H1 (cell line): ENCODE results near the gene ARID1B. TPM values are rescaled to one million over a fixed set of nuclear protein-coding genes. Genes with fewer than 3 reads are reported as not detected.
A peak's percentile ranks its signal among the peaks of the same experiment; 100 is the strongest.

Experiments used
- CTCF ChIA-PET: fragments of 300-600 bp; sonication (Branson Sonifier 250); formaldehyde crosslinking; loops from one replicate; lab custom pipeline; 2021; ENCODE audit not compliant: partially characterized antibody; lab: Charles Lee
- POLR2A ChIA-PET: fragments of 300-600 bp; sonication (Branson Sonifier 250); formaldehyde crosslinking; loops from one replicate; lab custom pipeline; 2021; ENCODE audit warnings: inconsistent platforms; ENCODE audit not compliant: partially characterized antibody; lab: Charles Lee
- DNase-seq, 2 experiments: peaks; one replicate each; pipeline versions ENCODE4 v3.0.0 to v3.0.0-alpha.2; 2010 to 2022; ENCODE audit warnings: low spot score in 2 of 2, low read depth in 1 of 2, mixed read lengths in 1 of 2
- FAIRE-seq: peaks from 2 replicates; lab custom pipeline; 2011; peaks lifted over from hg19 to GRCh38; lab: Jason Lieb, UNC
- H2AFZ ChIP-seq: 2 replicates; pipeline ENCODE4 v1.8.1; 2012; ENCODE audit warnings: low read length, inconsistent platforms
- H2AK5ac ChIP-seq: 2 replicates; pipeline ENCODE4 v1.6.1; 2013; ENCODE audit warnings: low read depth, low read length
- H2BK120ac ChIP-seq: replicated peaks from 2 replicates; pipeline ENCODE3; 2013; ENCODE audit warnings: low read depth, low read length, inconsistent platforms
- H2BK12ac ChIP-seq: 2 replicates; pipeline ENCODE4 v1.6.1; 2013; ENCODE audit warnings: low read depth, low read length
- H2BK15ac ChIP-seq: 2 replicates; pipeline ENCODE4 v1.6.1; 2013; ENCODE audit warnings: low read length
- H2BK20ac ChIP-seq: 2 replicates; pipeline ENCODE4 v1.6.1; 2013; ENCODE audit warnings: low read length
- H2BK5ac ChIP-seq: 2 replicates; pipeline ENCODE4 v1.6.1; 2013; ENCODE audit warnings: low read depth, low read length
- H3K14ac ChIP-seq: 2 replicates; pipeline ENCODE4 v1.6.1; 2013; ENCODE audit warnings: inconsistent platforms; ENCODE audit not compliant: insufficient read length
- H3K18ac ChIP-seq: 2 replicates; pipeline ENCODE4 v1.6.1; 2013; ENCODE audit warnings: low read length; ENCODE audit errors: extremely low read depth
- H3K23ac ChIP-seq: 2 replicates; pipeline ENCODE4 v1.6.1; 2013; ENCODE audit warnings: inconsistent platforms; ENCODE audit not compliant: insufficient read length
- H3K23me2 ChIP-seq: 2 replicates; pipeline ENCODE4 v1.6.1; 2013; ENCODE audit warnings: low read depth, low read length
- H3K27ac ChIP-seq: 2 replicates; pipeline ENCODE4 v1.6.1; 2011; ENCODE audit warnings: low read depth, low read length, inconsistent platforms
- H3K27me3 ChIP-seq, 4 experiments: replicated peaks in 1 of 4; 1 replicate in 1 of 4; 2 replicates in 3 of 4; pipeline versions ENCODE4 v1.6.1 to v1.8.1; 2011 to 2013; ENCODE audit warnings: low read length in 3 of 4, mild to moderate bottlenecking in 3 of 4, inconsistent platforms in 2 of 4, mixed read lengths in 2 of 4, moderate library complexity in 1 of 4; ENCODE audit not compliant: control insufficient read depth in 3 of 4, insufficient read depth in 3 of 4; ENCODE audit errors: extremely low read depth in 1 of 4
- H3K36me3 ChIP-seq, 4 experiments: 2 replicates each; pipeline versions ENCODE4 v1.6.1 to v1.8.1; 2011 to 2013; ENCODE audit warnings: mild to moderate bottlenecking in 4 of 4, low read length in 3 of 4, moderate library complexity in 2 of 4, control low read depth in 1 of 4, inconsistent platforms in 1 of 4; ENCODE audit not compliant: insufficient read depth in 4 of 4, control insufficient read depth in 2 of 4
- H3K4ac ChIP-seq: replicated peaks from 2 replicates; pipeline ENCODE3; 2013; ENCODE audit warnings: low read length, low read depth, mixed read lengths, inconsistent platforms; ENCODE audit not compliant: insufficient read length
- H3K4me1 ChIP-seq, 4 experiments: replicated peaks in 1 of 4; 1 replicate in 1 of 4; 2 replicates in 3 of 4; pipeline versions ENCODE4 v1.6.1 to v1.8.1; 2011 to 2013; ENCODE audit warnings: low read length in 3 of 4, inconsistent platforms in 2 of 4, mixed read lengths in 1 of 4; ENCODE audit not compliant: insufficient read depth in 4 of 4, control insufficient read depth in 3 of 4
- H3K4me2 ChIP-seq, 2 experiments: 2 replicates each; pipeline versions ENCODE4 v1.6.1 to v1.8.1; 2011 to 2013; ENCODE audit warnings: low read depth in 2 of 2, low read length in 2 of 2, control low read depth in 1 of 2, inconsistent platforms in 1 of 2, mild to moderate bottlenecking in 1 of 2; ENCODE audit not compliant: insufficient read depth in 1 of 2
- H3K4me3 ChIP-seq, 4 experiments: fragments of 200-600, 300-600 bp in 1 of 4; sonication (generic), shearing (Covaris generic), sonication (Bioruptor Twin) in 1 of 4; 2 replicates each; pipeline versions ENCODE4 v1.5.1 to v1.8.1; 2011 to 2016; ENCODE audit warnings: low read length in 4 of 4, low read depth in 3 of 4, control low read depth in 2 of 4, inconsistent platforms in 2 of 4, mild to moderate bottlenecking in 2 of 4, mixed read lengths in 1 of 4, moderate library complexity in 1 of 4; ENCODE audit not compliant: insufficient read depth in 2 of 4; ENCODE audit errors: extremely low read depth in 1 of 4
- H3K56ac ChIP-seq: replicated peaks from 2 replicates; pipeline ENCODE3; 2013; ENCODE audit warnings: low read depth, mild to moderate bottlenecking, mixed read lengths, low read length, inconsistent platforms; ENCODE audit not compliant: insufficient read length
- H3K79me1 ChIP-seq: 2 replicates; pipeline ENCODE4 v1.6.1; 2013; ENCODE audit warnings: low read depth, low read length, control low read depth
- H3K79me2 ChIP-seq, 2 experiments: 2 replicates each; pipeline versions ENCODE4 v1.6.1 to v1.8.1; 2012 to 2013; ENCODE audit warnings: low read length in 2 of 2, mild to moderate bottlenecking in 2 of 2, inconsistent platforms in 1 of 2; ENCODE audit not compliant: insufficient read depth in 2 of 2, control insufficient read depth in 1 of 2
- H3K9ac ChIP-seq, 4 experiments: replicated peaks in 1 of 4; 1 replicate in 1 of 4; 2 replicates in 3 of 4; pipeline versions ENCODE4 v1.6.1 to v1.8.1; 2011 to 2013; ENCODE audit warnings: low read depth in 3 of 4, low read length in 3 of 4, control low read depth in 2 of 4, mild to moderate bottlenecking in 2 of 4, moderate library complexity in 2 of 4, inconsistent platforms in 1 of 4; ENCODE audit errors: extremely low read depth in 1 of 4
- H3K9me3 ChIP-seq, 2 experiments: 2 replicates each; pipeline versions ENCODE4 v1.6.1 to v1.8.1; 2012 to 2013; ENCODE audit warnings: mild to moderate bottlenecking in 2 of 2, moderate library complexity in 2 of 2, control low read depth in 1 of 2, inconsistent platforms in 1 of 2, low read depth in 1 of 2, low read length in 1 of 2, mixed read lengths in 1 of 2; ENCODE audit not compliant: insufficient read depth in 2 of 2
- H4K20me1 ChIP-seq, 2 experiments: replicated peaks in 1 of 2; 2 replicates each; pipeline versions ENCODE3 to v1.8.1; 2011 to 2013; ENCODE audit warnings: inconsistent platforms in 2 of 2, low read length in 2 of 2, mild to moderate bottlenecking in 1 of 2; ENCODE audit not compliant: insufficient read depth in 2 of 2, control insufficient read depth in 1 of 2
- H4K5ac ChIP-seq: 2 replicates; pipeline ENCODE4 v1.6.1; 2013; ENCODE audit warnings: low read length, low read depth, mixed read lengths, inconsistent platforms; ENCODE audit not compliant: insufficient read length
- H4K8ac ChIP-seq: 2 replicates; pipeline ENCODE4 v1.8.0; 2013; ENCODE audit warnings: mild to moderate bottlenecking, moderate library complexity, low read length, inconsistent platforms; ENCODE audit not compliant: insufficient read depth; ENCODE audit errors: extremely low read depth
- H4K91ac ChIP-seq: replicated peaks from 2 replicates; pipeline ENCODE3; 2013; ENCODE audit warnings: low read length, mixed read lengths, inconsistent platforms; ENCODE audit not compliant: insufficient read length
- CEBPB ChIP-seq: IDR thresholded peaks from 2 replicates; pipeline ENCODE4 v1.6.1; 2012; ENCODE audit warnings: low read depth, low read length
- CTBP2 ChIP-seq: IDR thresholded peaks from 2 replicates; pipeline ENCODE4 v1.7.0; 2011; ENCODE audit warnings: borderline replicate concordance, mild to moderate bottlenecking, moderate library complexity, mixed read lengths, low read length; ENCODE audit not compliant: insufficient read depth, insufficient read length
- CTCF ChIP-seq, 3 experiments: IDR thresholded peaks; 1 replicate in 2 of 3; 2 replicates in 1 of 3; pipeline versions ENCODE4 v1.5.1 to v1.6.1; 2011; ENCODE audit warnings: low read length in 3 of 3, mild to moderate bottlenecking in 3 of 3, inconsistent platforms in 2 of 3, low read depth in 1 of 3, moderate library complexity in 1 of 3; ENCODE audit not compliant: insufficient read depth in 1 of 3; ENCODE audit errors: control extremely low read depth in 1 of 3
- RAD21 ChIP-seq, 2 experiments: IDR thresholded peaks in 1 of 2; conservative IDR thresholded peaks in 1 of 2; 2 replicates each; pipeline ENCODE4 v1.6.1; 2011; ENCODE audit warnings: low read depth in 2 of 2, low read length in 2 of 2, improper control_type of control experiment in 1 of 2, inconsistent platforms in 1 of 2, mild to moderate bottlenecking in 1 of 2, moderate library complexity in 1 of 2
- SIRT6 ChIP-seq: IDR thresholded peaks from one replicate; pipeline ENCODE4 v1.7.1; 2012; ENCODE audit warnings: low read length, inconsistent platforms
- WGBS, 2 experiments: shearing (Covaris generic) in 1 of 2; methylation state at CpG; one replicate each; pipeline versions ENCODE4 v1.1.6 to v1.1.7; 2013 to 2015; ENCODE audit warnings: low lambda C conversion rate in 2 of 2, mixed read lengths in 2 of 2, inconsistent platforms in 1 of 2, low coverage in 1 of 2, missing lambda C conversion rate in 1 of 2; ENCODE audit not compliant: insufficient replicate concordance in 2 of 2, insufficient coverage in 1 of 2, insufficient read length in 1 of 2; ENCODE audit errors: extremely low coverage in 1 of 2, missing lambda C conversion rate in 1 of 2; 5-methylcytosine and 5-hydroxymethylcytosine counted together
- polyA plus RNA-seq, 7 experiments: library from polyadenylated mRNA; depleted of rRNA in 3 of 7; stranded (reverse) in 5 of 7; unstranded in 2 of 7; fragments of >200 nt in 5 of 7; fragments of 200-250 nt in 2 of 7; gene quantifications; 1 replicate in 5 of 7; 2 replicates in 1 of 7; 4 replicates in 1 of 7; pipeline versions ENCODE4 v1.2.1 to v1.2.3, GENCODE V29; 2011 to 2013; ENCODE audit warnings: missing spikeins in 2 of 7, mixed read lengths in 2 of 7
- total RNA-seq: library from RNA; stranded (reverse); fragmentation: NEBNext Ultra II Directional; extraction: Animal tissue kit (Norgen Biotek cat#: 25700); gene quantifications from 2 replicates; pipeline ENCODE4 v1.2.1, GENCODE V29; 2021

The ARID1B gene
- total and polyA plus RNA-seq, 2 of the 8 experiments (the other 6 are each of a cell fraction or from before 2014, with no cell fraction given) = 24.3 to 70.3 TPM

DNA sequence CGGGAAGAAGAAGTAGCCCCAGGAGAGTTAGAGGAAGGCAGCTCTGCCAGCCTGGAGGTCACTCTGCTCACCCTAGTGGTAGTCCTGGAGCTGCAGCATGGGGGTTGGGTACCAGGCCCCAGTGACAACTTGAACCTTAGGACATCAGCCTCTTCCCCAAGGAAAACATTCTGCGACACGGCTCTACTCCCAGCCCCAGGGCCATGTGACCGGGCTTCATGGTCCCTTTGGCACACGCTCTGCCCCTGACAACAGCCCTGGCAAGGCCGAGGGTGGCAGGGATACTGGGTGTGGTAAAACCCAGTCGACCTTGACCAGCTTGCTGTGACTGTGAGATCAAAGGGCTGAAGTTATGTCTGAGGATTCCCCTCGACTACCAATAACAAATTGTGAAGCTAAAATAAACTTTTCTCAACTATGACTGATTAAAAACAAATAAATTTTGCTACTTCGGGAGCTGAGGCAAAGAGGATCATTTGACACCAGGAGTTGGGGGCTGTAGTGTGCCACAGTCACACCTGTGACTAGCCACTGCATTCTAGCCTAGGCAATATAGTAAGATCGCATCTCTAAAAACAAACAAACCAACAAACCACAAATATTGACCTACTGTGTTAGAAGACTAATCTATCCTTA, 24.4 kb upstream of the ARID1B start:
- no peak overlapping the region for H3K23ac ChIP-seq
- H3K79me1 ChIP-seq = no peaks in the 10 kb centered on the region
- no peak overlapping the region for H2BK15ac ChIP-seq
- H2BK120ac ChIP-seq = no peak overlapping the region
- H3K4ac ChIP-seq = no peak overlapping the region
- TF ChIP-seq CTCF (IDR thresholded peaks at IDR 0.05; ENCODE audit: control extremely low read depth in 1 of 3, insufficient read depth in 1 of 3, low read depth in 1 of 3, low read length in 3 of 3) (peak; percentile 54 to 77 (median 71)), CTBP2 (no peak), SIRT6 (no peak), CEBPB (no peak), RAD21 (IDR thresholded peaks at IDR 0.05 in 1 of 2, conservative IDR thresholded peaks at IDR 0.05 in 1 of 2; ENCODE audit: low read depth in 2 of 2, low read length in 2 of 2) (peak; percentile 52 to 67)
- H3K9me3 ChIP-seq = no peaks in the 10 kb centered on the region
- FAIRE-seq (no peak), DNase-seq (peak in 1 of 2 experiments; percentile 57)
- no peak overlapping the region for H3K4me3 ChIP-seq
- POLR2A ChIA-PET = interaction anchor here (2.9 kb wide), 1 partner anchor 25 kb away, joined by 8 read pairs; no protein-coding TSS in a partner anchor
- H3K4me1 ChIP-seq = peaks cover 0 to 3% (median 0%) of the 10 kb centered on the region in 4 experiments; a peak in 2 of 7 replicates
- no peak overlapping the region for H2BK20ac ChIP-seq
- no peak overlapping the region for H4K8ac ChIP-seq
- no peak overlapping the region for H3K14ac ChIP-seq
- H4K91ac ChIP-seq = peak overlapping the region; percentile 39
- no peak overlapping the region for H3K56ac ChIP-seq
- peak overlapping the region; percentile 18; the same call in 1 of the 2 replicates for H2BK5ac ChIP-seq
- H3K36me3 ChIP-seq = no peaks in the 10 kb centered on the region
- H4K5ac ChIP-seq = no peak overlapping the region
- no peaks in the 10 kb centered on the region for H3K79me2 ChIP-seq
- CTCF ChIA-PET = interaction anchor here (0.8 to 5.1 kb wide), 16 partner anchors 9 to 641 kb away, joined by 3 to 23 read pairs (median 4); no protein-coding TSS in a partner anchor
- no peak overlapping the region for H2AFZ ChIP-seq
- no peak overlapping the region for H3K18ac ChIP-seq
- H3K27ac ChIP-seq = no peak overlapping the region
- no peak overlapping the region for H3K9ac ChIP-seq
- no peak overlapping the region for H3K4me2 ChIP-seq
- H3K27me3 ChIP-seq = no peaks in the 10 kb centered on the region
- no peak overlapping the region for H2BK12ac ChIP-seq
- H2AK5ac ChIP-seq = no peak overlapping the region
- H3K23me2 ChIP-seq = no peaks in the 10 kb centered on the region; the same call in 1 of the 2 replicates
- no peaks in the 10 kb centered on the region for H4K20me1 ChIP-seq
- 80% methylated on average over 10 of the region's 10 CpGs; no CpG with 5 or more reads in 1 of the 2 experiments for WGBS, 2 experiments
